Endothelial cell of umbilical vein (primary cell): ENCODE data around the gene HMGXB3. TPM values are rescaled to one million over a fixed set of nuclear protein-coding genes. Genes with fewer than 3 reads are reported as not detected.

Experiments used
- BruUV-seq: library from RNA; stranded (reverse); fragments of 400-500 nt; replicated peaks from 2 replicates; lab custom pipeline; 2021; lab: Mats Ljungman, UMichigan
- CTCF ChIA-PET: fragments of 300-600, 350-600 bp; sonication (Branson Sonifier 250); formaldehyde crosslinking; loops from one replicate; lab custom pipeline; 2021; ENCODE audit warnings: antibody characterized with exemption, inconsistent platforms; lab: Charles Lee
- POLR2A ChIA-PET: fragments of 300-600, 350-600 bp; sonication (Branson Sonifier 250); formaldehyde crosslinking; loops from one replicate; lab custom pipeline; 2021; ENCODE audit warnings: antibody characterized with exemption, inconsistent platforms; lab: Charles Lee
- DNase-seq: peaks from one replicate; pipeline ENCODE4 v3.0.0-alpha.2; 2011; ENCODE audit warnings: low read depth, low spot score
- FAIRE-seq: peaks from 2 replicates; lab custom pipeline; 2011; peaks lifted over from hg19 to GRCh38; lab: Jason Lieb, UNC
- H2AFZ ChIP-seq: 2 replicates; pipeline ENCODE4 v1.6.0; 2012; ENCODE audit warnings: low read depth, low read length, control low read depth, inconsistent platforms
- H3K27ac ChIP-seq: 2 replicates; pipeline ENCODE4 v1.5.1; 2011; ENCODE audit warnings: low read depth, mild to moderate bottlenecking, control low read depth, low read length, moderate library complexity; ENCODE audit not compliant: insufficient read depth
- H3K27me3 ChIP-seq, 2 experiments: 2 replicates each; pipeline versions ENCODE4 v1.6.0 to v1.6.1; 2011; ENCODE audit warnings: low read length in 2 of 2, mixed read lengths in 1 of 2; ENCODE audit not compliant: control insufficient read depth in 2 of 2, insufficient read depth in 2 of 2
- H3K36me3 ChIP-seq, 2 experiments: 2 replicates in 1 of 2; 3 replicates in 1 of 2; pipeline ENCODE4 v1.5.1; 2011; ENCODE audit warnings: low read length in 2 of 2, mild to moderate bottlenecking in 1 of 2, moderate library complexity in 1 of 2; ENCODE audit not compliant: control insufficient read depth in 2 of 2, insufficient read depth in 2 of 2; ENCODE audit errors: extremely low read depth in 1 of 2
- H3K4me1 ChIP-seq: 3 replicates; pipeline ENCODE4 v1.5.1; 2011; ENCODE audit warnings: mild to moderate bottlenecking, low read length; ENCODE audit not compliant: control insufficient read depth, insufficient read depth; ENCODE audit errors: extremely low read depth
- H3K4me2 ChIP-seq: 2 replicates; pipeline ENCODE4 v1.6.1; 2011; ENCODE audit warnings: low read length, control low read depth, mixed read lengths; ENCODE audit not compliant: insufficient read depth
- H3K4me3 ChIP-seq, 3 experiments: fragments of 200-600 bp in 1 of 3; sonication (generic), shearing (Covaris generic) in 1 of 3; replicated peaks in 1 of 3; 2 replicates each; pipeline ENCODE4 v1.5.1; 2011 to 2016; ENCODE audit warnings: control low read depth in 3 of 3, low read length in 3 of 3, mild to moderate bottlenecking in 2 of 3, inconsistent platforms in 1 of 3, low read depth in 1 of 3, moderate library complexity in 1 of 3; ENCODE audit not compliant: insufficient read depth in 1 of 3
- H3K79me2 ChIP-seq: 2 replicates; pipeline ENCODE4 v1.6.0; 2012; ENCODE audit warnings: low read length, inconsistent platforms; ENCODE audit not compliant: control insufficient read depth, insufficient read depth
- H3K9ac ChIP-seq: replicated peaks from 2 replicates; pipeline ENCODE3; 2011; ENCODE audit warnings: low read length, control low read depth; ENCODE audit not compliant: insufficient read depth; ENCODE audit errors: extremely low read depth
- H3K9me1 ChIP-seq: replicated peaks from 3 replicates; pipeline ENCODE4 v1.6.0; 2011; ENCODE audit warnings: mild to moderate bottlenecking, low read length; ENCODE audit not compliant: control insufficient read depth, insufficient read depth; ENCODE audit errors: extremely low read depth
- H3K9me3 ChIP-seq: replicated peaks from 2 replicates; pipeline ENCODE4 v1.5.1; 2012; ENCODE audit warnings: low read length, inconsistent platforms; ENCODE audit not compliant: control insufficient read depth, insufficient read depth
- H4K20me1 ChIP-seq: replicated peaks from 2 replicates; pipeline ENCODE3; 2011; ENCODE audit warnings: mild to moderate bottlenecking, low read length; ENCODE audit not compliant: control insufficient read depth, insufficient read depth; ENCODE audit errors: extremely low read depth
- CTCF ChIP-seq, 2 donors: IDR thresholded peaks; 1 replicate in 1 of 2; 2 replicates in 1 of 2; pipeline ENCODE4 v1.5.1; 2011; ENCODE audit warnings: low read length in 2 of 2, mild to moderate bottlenecking in 2 of 2, moderate library complexity in 2 of 2, control low read depth in 1 of 2, inconsistent platforms in 1 of 2, low read depth in 1 of 2; ENCODE audit not compliant: insufficient read depth in 1 of 2; ENCODE audit errors: extremely low read depth in 1 of 2
- EZH2 ChIP-seq: IDR thresholded peaks from 2 replicates; pipeline ENCODE4 v1.6.1; 2012; ENCODE audit warnings: borderline replicate concordance, low read depth, mild to moderate bottlenecking, moderate library complexity, low read length, inconsistent platforms; ENCODE audit not compliant: severe bottlenecking
- FOS ChIP-seq: IDR thresholded peaks from 2 replicates; pipeline ENCODE4 v1.6.1; 2011; ENCODE audit warnings: mild to moderate bottlenecking, low read length, moderate library complexity, borderline replicate concordance; ENCODE audit not compliant: insufficient read depth
- GATA2 ChIP-seq: IDR thresholded peaks from 2 replicates; pipeline ENCODE4 v1.7.0; 2011; ENCODE audit warnings: low read depth, mild to moderate bottlenecking, moderate library complexity, mixed read lengths, low read length; ENCODE audit not compliant: insufficient read length, insufficient read depth
- JUN ChIP-seq: IDR thresholded peaks from 2 replicates; pipeline ENCODE4 v1.6.1; 2011; ENCODE audit warnings: borderline replicate concordance, low read depth; ENCODE audit not compliant: insufficient read length, insufficient read depth
- MAX ChIP-seq: IDR thresholded peaks from 2 replicates; pipeline ENCODE4 v1.6.1; 2011; ENCODE audit not compliant: insufficient read depth, insufficient read length
- MYC ChIP-seq: IDR thresholded peaks from one replicate; pipeline ENCODE4 v1.6.1; 2011; ENCODE audit warnings: mild to moderate bottlenecking, low read depth, low read length
- POLR2A ChIP-seq: IDR thresholded peaks from 2 replicates; pipeline ENCODE4 v1.6.1; 2012; ENCODE audit warnings: low read depth, mild to moderate bottlenecking, control low read depth, low read length
- POLR2AphosphoS5 ChIP-seq: IDR thresholded peaks from 2 replicates; pipeline ENCODE4 v1.6.1; 2012; ENCODE audit warnings: low read depth, mild to moderate bottlenecking, control low read depth, low read length, moderate library complexity; ENCODE audit not compliant: insufficient read depth
- dilution Hi-C: fragments of 300-500 bp; cut with MboI; formaldehyde crosslinking; loops from one replicate; pipeline ENCODE4 v1.15.0; 2019; ENCODE audit warnings: low sequenced_read_pairs; ENCODE audit not compliant: extremely low pct_ligation_motif_present
- intact Hi-C: fragments of 100-400 bp; cut with micrococcal nuclease; formaldehyde crosslinking; loops from one replicate; pipeline ENCODE4 v1.10.0; 2022
- polyA plus RNA-seq, 4 experiments: library from polyadenylated mRNA; depleted of rRNA in 3 of 4; stranded (reverse) in 3 of 4; unstranded in 1 of 4; fragments of >200 nt; gene quantifications; 2 replicates each; pipeline versions ENCODE4 v1.2.1 to v1.2.3, GENCODE V29; 2011 to 2012; ENCODE audit warnings: missing spikeins in 1 of 4
- total RNA-seq: library from RNA; stranded (reverse); gene quantifications from 2 replicates; pipeline ENCODE4 v1.2.3, GENCODE V29; 2021

The HMGXB3 gene
- total and polyA plus RNA-seq, 2 donors (not counting 3 experiments of a cell fraction or from before 2014, with no cell fraction given) = 34.8 to 52.6 TPM

GRCh38 chr5:149981206-149981605 lies 19.3 kb upstream of the HMGXB3 start:
- Histone ChIP-seq H3K79me2 (no peaks in the 10 kb centered on the region), H3K4me2 (no peak overlapping the region), H4K20me1 (no peaks in the 10 kb centered on the region), H3K27ac (no peak overlapping the region), H2AFZ (no peak overlapping the region), H3K9me3 (no peaks in the 10 kb centered on the region), H3K4me1 (no peaks in the 10 kb centered on the region), H3K27me3 (no peaks in the 10 kb centered on the region), H3K9ac (no peak overlapping the region), H3K4me3 (no peak overlapping the region), H3K9me1 (no peaks in the 10 kb centered on the region), H3K36me3 (peaks cover 2 to 5% of the 10 kb centered on the region in 2 experiments)
- no TSS peak for BruUV-seq
- ChIA-PET POLR2A (no interaction called here), CTCF (interaction anchor here (0.8 to 4.5 kb wide), 5 partner anchors 10 to 345 kb away, joined by 3 to 38 read pairs (median 4); no protein-coding TSS in a partner anchor)
- dilution Hi-C loops = no loop called here
- FAIRE-seq = no peak
- TF ChIP-seq CTCF (IDR thresholded peaks at IDR 0.05; ENCODE audit: extremely low read depth in 1 of 2, insufficient read depth in 1 of 2, low read depth in 1 of 2, low read length in 2 of 2) = no peak
- no peak for TF ChIP-seq MYC
- no peak for TF ChIP-seq MAX
- TF ChIP-seq JUN = no peak
- no peak for TF ChIP-seq POLR2AphosphoS5
- no peak for TF ChIP-seq POLR2A
- TF ChIP-seq FOS = no peak
- no peak for TF ChIP-seq EZH2
- TF ChIP-seq GATA2 = no peak
- no peak for DNase-seq
- intact Hi-C loops = no loop called here
